HUDEP-2 (cell line): ENCODE results near the gene SPRING1.
"Not testable (repeated sequence)": the region's sequence is repeated elsewhere in the genome, so short reads cannot be mapped to it uniquely, and the experiment has no call there.

ENCODE experiments used
- DNase-seq, 76 experiments: peaks; one replicate each; lab custom pipeline; 2025; ENCODE audit not compliant: unreplicated experiment in 76 of 76; lab: John Stamatoyannopoulos, UW

SPRING1 gene

DNA sequence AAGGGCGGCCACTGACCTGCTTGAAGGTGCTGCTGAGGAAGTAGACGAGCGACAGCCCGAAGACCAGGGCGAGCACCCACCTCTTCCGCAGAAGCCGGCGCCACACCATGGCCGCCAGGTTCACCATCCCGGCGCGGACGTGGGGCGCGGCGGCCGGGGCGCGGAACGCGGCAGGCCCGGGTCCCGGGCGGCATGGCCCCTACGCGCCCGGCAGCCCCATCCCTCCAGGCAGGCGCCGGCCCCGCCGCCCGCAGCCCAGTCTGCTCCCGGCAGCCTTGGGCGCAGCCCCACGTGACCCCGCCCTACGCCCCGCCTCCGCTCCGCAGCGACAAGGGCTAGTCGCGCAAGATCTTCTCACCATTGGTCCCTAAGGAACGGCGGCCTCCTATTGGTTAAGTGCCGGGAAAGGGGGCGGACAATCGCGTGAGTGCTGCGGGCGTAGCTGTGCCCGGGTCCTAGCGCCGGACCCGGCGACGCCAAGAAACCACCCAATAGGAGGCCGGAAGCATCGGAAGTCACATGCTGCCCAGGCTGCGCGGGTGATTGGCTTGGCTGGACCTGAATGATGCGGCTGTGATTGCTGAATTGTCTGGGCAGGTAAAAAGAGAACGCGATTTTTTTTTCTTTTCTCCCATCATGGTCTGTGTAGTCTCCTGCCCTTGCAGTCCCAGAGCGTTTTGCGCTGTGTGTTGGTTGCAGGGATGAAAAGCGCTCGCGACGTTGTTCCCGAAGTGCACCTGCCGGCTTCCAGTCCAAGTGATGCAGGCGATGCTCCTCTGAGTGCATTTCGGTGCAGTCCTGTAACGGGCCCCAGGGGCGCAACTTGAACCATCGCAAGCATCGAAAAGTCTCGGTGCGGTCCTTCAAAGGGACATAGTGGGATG lies at the start of gene SPRING1, which contains the start of gene RNFT2:
Gene SPRING1 (minus strand): TSS at position 296 of the 884 bp plus-strand sequence. CDS start 169 bp downstream, at position 127.
Gene RNFT2 (plus strand): TSS at position 542 of the 884 bp plus-strand sequence. CDS start 2,183 bp downstream, outside the sequence.
- DNase-seq, result peak in 75 of 76 experiments; percentile 58 to 99 (median 97)

DNA sequence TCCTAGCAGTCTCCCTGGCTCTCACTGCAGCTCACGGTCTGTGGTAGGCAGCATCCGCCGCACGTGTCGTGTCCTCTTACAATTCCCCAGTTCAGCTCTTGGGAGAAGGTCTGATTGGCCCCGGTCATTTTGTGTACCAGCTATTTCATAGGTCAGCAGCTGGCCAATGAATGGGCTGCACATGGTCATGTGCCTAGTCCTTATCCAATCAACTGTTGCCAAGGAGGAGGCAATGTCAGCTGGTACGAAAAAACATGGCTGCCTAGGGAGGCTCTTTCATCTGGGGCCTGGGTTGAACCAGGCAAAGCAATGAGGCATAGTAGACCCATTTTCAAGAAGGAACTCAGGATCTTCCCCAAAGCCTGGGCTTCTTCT lies 46.4 kb upstream of the SPRING1 start:
- DNase-seq, result peak in 2 of 76 experiments; percentile 0 to 1

- no peak for DNase-seq
Observed at GRCh38 chr12:116783525-116784237, 45.8 kb upstream of the SPRING1 start.

GRCh38 chr12:116780942-116781341 lies 43.1 kb upstream of the SPRING1 start:
- no peak for DNase-seq

- no peak for DNase-seq
Observed at GRCh38 chr12:116779597-116779996, 41.7 kb upstream of the SPRING1 start.

DNA sequence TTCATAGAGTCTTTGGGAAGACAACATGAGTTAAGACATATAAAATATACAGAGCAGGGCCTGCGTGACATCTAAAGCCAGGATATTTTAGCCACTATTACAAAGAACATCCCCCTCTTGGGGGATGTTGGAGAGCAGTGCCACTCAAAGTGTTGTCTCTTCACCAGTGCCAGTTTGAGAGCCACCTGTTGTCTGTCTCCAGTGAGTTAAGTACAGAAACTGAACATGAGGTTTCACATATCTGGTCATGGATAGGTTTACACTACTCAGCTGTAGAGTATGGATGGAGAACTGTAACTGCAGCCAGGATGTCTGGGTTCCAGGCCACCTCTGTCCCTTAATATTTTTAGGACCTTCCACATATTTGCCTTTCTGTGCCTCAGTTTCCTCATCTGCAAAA lies 39.4 kb upstream of the SPRING1 start:
- no peak for DNase-seq

- no peak for DNase-seq
Observed at GRCh38 chr12:116774020-116774419, 36.2 kb upstream of the SPRING1 start.

- peak in 1 of 76 experiments; percentile 11 for DNase-seq
Observed at GRCh38 chr12:116773276-116773731, 35.4 kb upstream of the SPRING1 start.

GRCh38 chr12:116771651-116772050 lies 33.8 kb upstream of the SPRING1 start:
- no peak for DNase-seq

GRCh38 chr12:116766746-116767145 lies 28.9 kb upstream of the SPRING1 start:
- DNase-seq, result no peak

DNA sequence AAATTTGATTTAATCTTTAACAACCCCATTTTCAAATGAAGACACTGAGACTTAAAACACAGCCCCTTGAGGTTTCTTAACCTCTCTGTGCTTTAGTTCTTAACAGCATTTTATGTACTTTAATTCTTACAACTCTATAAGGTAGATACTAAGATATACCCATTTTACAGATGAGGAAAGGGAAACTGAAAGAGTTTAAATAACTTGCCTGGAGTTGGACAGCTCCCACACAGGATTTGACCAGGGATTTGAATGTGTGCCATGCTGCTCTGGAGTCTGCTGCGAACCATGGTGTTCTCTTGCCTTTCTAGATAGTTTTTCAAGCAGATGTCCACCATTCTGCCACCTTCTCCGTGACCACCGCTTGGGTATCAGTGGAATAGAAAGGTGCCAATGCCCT lies 28.4 kb upstream of the SPRING1 start:
- no peak for DNase-seq

DNA sequence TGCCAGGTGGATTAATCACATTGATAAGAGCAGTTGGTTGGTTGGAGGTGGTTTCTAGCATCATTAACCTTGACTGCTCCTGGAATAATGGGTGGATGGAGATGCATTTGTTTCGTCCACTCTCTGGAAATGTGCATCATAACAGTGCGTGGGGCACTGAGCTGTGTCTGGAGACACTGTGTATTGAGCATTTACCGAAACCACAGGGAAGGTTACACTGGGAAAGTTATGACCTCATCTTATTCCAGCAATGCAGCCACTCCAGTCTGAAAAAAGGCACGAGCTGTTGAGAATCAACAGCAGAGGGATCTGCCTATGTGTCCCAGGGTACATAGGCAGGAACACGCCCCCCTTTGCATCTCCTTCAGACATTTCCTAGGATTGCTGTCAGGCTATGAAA lies 27.4 kb upstream of the SPRING1 start:
- DNase-seq, result no peak

DNA sequence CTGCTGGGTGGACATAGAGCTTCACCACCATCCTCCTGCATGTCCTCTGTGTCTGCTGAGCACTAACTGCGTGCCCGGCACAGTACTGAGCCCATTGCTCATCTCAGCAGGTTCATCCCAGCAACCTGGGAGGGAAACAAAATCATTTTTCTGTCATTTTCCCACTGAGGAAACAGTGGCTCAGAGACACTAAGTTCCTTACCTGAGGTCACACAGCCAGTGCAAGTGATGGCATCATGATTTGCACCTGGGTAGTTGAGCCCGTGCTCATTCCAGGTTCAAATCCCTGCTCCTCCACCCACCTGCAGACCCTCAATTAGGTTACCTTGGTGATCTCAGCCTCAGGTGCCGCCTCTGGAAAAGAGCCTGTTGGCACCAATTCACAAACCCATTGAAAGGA lies 23.6 kb upstream of the SPRING1 start:
- DNase-seq, result no peak

DNA sequence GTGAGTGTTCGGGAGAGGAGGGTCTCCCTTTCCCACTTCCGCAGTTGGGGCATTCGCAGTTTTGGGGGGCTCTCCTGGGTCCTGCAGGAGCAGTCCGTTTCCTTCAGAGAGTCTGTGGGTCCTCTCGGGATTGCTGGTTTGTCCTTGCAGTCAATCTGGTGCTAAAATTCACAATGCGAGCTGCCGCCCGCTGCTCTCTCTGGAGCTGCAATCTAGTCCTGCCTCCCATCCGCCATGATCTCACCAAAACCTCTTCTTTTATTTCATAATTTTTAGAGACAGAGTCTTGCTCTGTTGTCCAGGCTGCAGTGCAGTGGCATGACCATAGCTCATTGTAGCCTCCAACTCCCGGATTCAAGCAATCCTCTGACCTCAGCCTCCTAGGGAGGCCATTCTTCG lies 22.8 kb upstream of the SPRING1 start:
- no peak for DNase-seq

- peak in 29 of 76 experiments; percentile 2 to 46 (median 14) for DNase-seq
Observed at GRCh38 chr12:116759783-116760621, 22.1 kb upstream of the SPRING1 start.

DNA sequence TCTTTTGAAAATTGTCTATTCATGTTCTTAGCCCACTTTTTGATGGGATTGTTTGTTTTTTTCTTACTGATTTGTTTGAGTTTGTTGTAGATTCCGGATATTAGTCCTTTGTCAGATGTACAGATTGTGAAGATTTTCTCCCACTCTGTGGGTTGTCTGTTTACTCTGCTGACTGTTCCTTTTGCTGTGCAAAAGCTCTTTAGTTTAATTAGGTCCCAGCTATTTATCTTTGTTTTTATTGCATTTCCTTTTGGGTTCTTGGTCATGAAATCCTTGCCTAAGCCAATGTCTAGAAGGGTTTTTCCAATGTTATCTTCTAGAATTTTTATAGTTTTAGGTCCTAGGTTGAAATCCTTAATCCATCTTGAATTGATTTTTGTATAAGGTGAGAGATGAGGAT lies 16.9 kb upstream of the SPRING1 start:
- not testable (repeated sequence) for DNase-seq

DNA sequence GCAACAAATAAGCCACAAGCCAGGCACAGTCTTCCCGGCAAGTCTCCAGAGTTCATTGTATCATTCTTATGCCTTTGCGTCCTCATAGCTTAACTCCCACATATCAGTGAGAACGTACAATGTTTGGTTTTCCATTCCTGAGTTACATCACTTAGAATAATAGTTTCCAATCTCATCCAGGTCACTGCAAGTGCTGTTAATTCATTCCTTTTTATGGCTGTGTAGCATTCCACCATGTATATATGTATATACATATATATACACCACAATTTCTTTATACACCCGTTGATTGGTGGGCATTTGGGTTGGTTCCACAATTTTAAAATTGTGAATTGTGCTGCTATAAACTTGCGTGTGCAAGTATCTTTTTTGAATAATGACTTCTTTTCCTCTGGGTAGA lies 16.2 kb upstream of the SPRING1 start:
- DNase-seq, result not testable (repeated sequence)

GRCh38 chr12:116750298-116750697 lies 12.4 kb upstream of the SPRING1 start:
- DNase-seq, result no peak

DNA sequence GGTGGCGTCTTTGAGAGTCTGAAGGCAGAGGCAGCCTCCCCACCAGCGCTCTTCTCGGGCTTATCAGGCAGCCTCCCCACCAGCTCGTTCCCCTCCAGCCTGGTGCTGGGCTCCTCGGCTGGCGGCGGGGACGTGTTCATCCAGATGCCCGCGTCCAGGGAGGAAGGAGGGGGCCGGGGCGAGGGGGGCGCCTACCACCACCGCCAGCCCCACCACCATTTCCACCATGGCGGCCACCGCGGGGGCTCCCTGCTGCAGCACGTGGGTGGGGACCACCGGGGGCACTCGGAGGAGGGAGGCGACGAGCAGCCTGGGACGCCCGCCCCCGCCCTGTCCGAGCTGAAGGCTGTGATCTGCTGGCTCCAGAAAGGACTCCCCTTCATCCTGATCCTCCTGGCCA lies 12.0 kb upstream of the SPRING1 start:
- DNase-seq, result no peak

DNA sequence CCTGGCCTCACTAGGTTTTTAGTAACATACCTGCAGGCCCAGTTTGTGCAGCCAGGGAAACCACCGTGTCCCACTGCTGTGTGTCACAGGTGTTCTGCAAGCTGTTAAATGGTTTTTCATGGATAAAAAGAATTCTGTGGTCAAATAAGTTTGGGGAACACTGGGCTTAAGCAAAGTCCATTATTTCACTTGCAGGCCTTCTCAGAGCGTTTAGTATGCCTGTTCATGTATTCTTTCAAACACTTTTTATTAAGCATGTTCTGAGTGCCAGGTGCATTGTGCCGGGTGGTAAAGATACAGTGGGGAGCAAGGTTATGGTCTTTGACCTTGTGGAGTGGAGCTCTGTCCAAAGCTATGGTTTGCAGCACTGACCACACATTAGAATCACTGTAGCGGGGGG lies 7.7 kb upstream of the SPRING1 start:
- DNase-seq, result no peak

DNA sequence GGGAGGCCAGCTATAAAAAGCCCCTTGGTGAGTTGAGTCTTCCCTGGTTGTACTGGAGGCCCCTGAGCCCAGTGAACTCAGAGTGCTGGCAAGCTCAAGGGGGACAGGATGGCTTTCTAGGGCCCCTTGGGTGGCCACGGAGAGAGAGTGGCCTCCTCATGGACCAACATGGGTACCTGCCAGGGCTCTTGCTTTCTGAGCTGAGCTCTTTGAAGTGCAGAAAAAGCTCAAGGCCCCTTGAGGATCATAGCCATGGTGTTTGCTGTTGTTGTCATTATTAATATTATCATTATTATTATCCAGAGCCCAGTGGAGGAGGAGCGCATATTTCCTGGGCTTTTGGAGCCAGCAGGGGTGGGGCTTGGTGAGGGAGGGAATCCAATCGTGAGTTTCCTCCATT lies 6.9 kb upstream of the SPRING1 start:
- DNase-seq, result no peak
